AG10803 (cell line): ENCODE data around the gene RAPGEF5.
A peak's percentile ranks its signal among the peaks of the same experiment; 100 is the strongest.

Source experiments
- DNase-seq: peaks from one replicate; pipeline ENCODE4 v3.0.0; 2010; ENCODE audit warnings: low read depth
- H3K4me3 ChIP-seq: 2 replicates; pipeline ENCODE4 v1.5.1; 2011; ENCODE audit warnings: mild to moderate bottlenecking, low read length, control low read depth
- CTCF ChIP-seq: conservative IDR thresholded peaks from 2 replicates; pipeline ENCODE4 v1.5.1; 2011; ENCODE audit warnings: mild to moderate bottlenecking, low read length, control low read depth, inconsistent platforms

The RAPGEF5 gene

GRCh38 chr7:22400150-22400814 is 43.3 kb upstream of the RAPGEF5 start:
- H3K4me3 ChIP-seq, result no peak overlapping the region
- TF ChIP-seq CTCF, result no peak
- DNase-seq, result no peak

GRCh38 chr7:22399546-22399945 is 42.6 kb upstream of the RAPGEF5 start:
- DNase-seq, result no peak
- H3K4me3 ChIP-seq, result no peak overlapping the region
- TF ChIP-seq CTCF, result no peak

GRCh38 chr7:22399091-22399490 is 42.1 kb upstream of the RAPGEF5 start:
- TF ChIP-seq CTCF, result no peak
- DNase-seq, result no peak
- H3K4me3 ChIP-seq, result no peak overlapping the region

GRCh38 chr7:22397981-22398380 is 41.0 kb upstream of the RAPGEF5 start:
- DNase-seq, result no peak
- no peak for TF ChIP-seq CTCF
- H3K4me3 ChIP-seq, result no peak overlapping the region

- DNase-seq, result no peak
- TF ChIP-seq CTCF, result no peak
- no peak overlapping the region for H3K4me3 ChIP-seq
Measured at GRCh38 chr7:22395222-22395621, 38.3 kb upstream of the RAPGEF5 start.

GRCh38 chr7:22394739-22395138 is 37.8 kb upstream of the RAPGEF5 start:
- no peak overlapping the region for H3K4me3 ChIP-seq
- TF ChIP-seq CTCF, result no peak

GRCh38 chr7:22393913-22394729 is 37.2 kb upstream of the RAPGEF5 start:
- H3K4me3 ChIP-seq, result no peak overlapping the region
- no peak for TF ChIP-seq CTCF
- peak; percentile 56 for DNase-seq

More at GRCh38 chr7:22394739-22395138, 37.8 kb upstream of the RAPGEF5 start:
- DNase-seq, result no peak
